Stimulated activated CD4-positive, alpha-beta T cell treated with anti-CD3 and anti-CD28 coated beads, TNF-alpha, amount 100 ng/mL, for 1 hour (primary cell): ENCODE results near the gene LYRM2.

Experiments used
- DNase-seq, 3 donors: peaks; one replicate each; pipeline ENCODE4 v3.0.0-alpha.2; 2020; ENCODE audit warnings: low read depth in 3 of 3, low spot score in 1 of 3

The LYRM2 gene

GRCh38 chr6:89638320-89639195 is at the start of gene LYRM2:
Gene LYRM2 (minus strand): TSS chr6:89638747. CDS start chr6:89638716, 31 bp downstream.
- peak; percentile 66 to 84 (median 66) for DNase-seq

- DNase-seq = no peak
Measured at GRCh38 chr6:89688328-89688727, 49.8 kb upstream of the LYRM2 start.

DNA sequence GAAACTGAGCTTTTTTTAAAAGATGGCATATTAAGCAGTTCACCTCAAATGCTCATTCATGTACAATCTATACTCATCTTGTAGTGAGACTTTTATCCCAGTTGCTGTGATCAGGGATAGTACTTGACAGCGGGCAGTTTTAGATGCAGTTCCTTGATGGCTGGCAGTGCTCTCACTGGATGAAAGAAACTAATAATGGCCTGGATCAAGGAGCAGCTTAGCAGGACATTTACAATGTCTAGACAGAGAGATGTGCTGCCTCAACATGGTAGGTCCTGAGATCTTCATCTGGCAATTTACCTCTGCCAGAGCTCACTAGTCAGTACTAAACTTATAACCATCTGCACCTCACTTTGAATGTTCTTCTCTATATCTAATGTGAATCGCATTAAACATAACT is 46.8 kb upstream of the LYRM2 start:
- DNase-seq = no peak

- no peak for DNase-seq
Measured at GRCh38 chr6:89682991-89683390, 44.4 kb upstream of the LYRM2 start.

- DNase-seq = no peak
Measured at GRCh38 chr6:89681983-89682564, 43.5 kb upstream of the LYRM2 start.

- no peak for DNase-seq
Measured at GRCh38 chr6:89680551-89680950, 42.0 kb upstream of the LYRM2 start.

DNA sequence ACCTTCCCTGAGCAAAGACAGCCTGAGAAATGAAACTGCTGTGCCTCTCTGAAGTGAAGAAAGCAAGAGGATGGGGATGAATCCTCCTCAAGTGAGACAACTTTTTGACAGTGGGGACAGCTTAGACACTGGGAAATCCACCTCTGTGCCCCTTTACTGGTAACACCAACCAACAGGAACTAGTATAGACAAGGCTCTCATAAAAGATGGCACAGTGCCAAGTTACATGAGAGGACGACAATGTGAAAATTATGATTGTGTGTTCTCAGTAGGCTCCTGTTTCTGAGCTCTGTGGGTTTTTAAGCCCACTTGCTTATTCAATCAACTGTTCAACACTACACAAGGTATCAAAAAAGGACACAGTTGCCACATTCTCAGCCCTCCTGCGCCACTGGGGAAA is 41.6 kb upstream of the LYRM2 start:
- no peak for DNase-seq

DNA sequence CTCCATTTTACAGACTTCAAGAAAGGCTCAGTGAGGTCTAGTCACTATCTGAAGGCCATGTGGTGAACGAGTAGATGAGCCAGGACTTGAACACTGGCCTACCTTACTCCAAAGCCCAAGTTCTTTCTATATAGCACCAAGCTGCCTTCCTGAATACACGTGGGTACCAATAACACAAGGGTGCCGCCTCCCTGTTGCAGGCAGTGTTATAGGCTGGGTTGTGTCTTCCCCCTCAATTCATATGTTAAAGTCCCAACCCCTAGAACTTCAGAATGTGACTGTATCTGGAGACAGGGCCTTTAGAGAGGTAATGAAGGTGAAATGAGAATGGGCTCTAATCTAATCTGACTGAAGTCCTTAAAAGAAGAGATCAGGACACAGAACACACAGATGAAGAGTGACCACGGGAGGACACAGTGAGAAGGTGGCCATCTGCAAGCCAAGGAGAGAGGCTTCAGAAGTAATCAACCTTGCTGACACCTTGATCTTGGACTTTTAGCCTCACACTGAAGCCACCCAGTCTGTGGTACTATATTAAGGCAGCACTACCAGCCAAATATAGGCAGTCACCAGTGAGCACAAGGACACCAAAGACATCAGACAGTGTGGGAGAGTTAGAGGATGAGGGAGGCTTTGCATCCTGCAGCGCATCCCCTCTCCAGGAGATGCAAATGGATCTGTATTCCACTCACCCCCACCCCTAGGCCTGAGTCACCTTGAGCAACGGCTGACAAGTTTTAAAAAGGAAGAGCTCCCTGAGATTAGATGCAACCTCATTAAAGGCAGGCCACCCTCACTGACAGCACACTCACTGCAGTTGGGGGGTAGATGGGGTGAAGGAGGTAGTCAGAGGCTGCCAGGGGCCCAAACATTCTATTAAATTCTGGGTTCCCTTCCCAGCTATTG is 40.9 kb upstream of the LYRM2 start:
- DNase-seq = no peak

- no peak for DNase-seq
Measured at GRCh38 chr6:89678531-89678930, 40.0 kb upstream of the LYRM2 start.

DNA sequence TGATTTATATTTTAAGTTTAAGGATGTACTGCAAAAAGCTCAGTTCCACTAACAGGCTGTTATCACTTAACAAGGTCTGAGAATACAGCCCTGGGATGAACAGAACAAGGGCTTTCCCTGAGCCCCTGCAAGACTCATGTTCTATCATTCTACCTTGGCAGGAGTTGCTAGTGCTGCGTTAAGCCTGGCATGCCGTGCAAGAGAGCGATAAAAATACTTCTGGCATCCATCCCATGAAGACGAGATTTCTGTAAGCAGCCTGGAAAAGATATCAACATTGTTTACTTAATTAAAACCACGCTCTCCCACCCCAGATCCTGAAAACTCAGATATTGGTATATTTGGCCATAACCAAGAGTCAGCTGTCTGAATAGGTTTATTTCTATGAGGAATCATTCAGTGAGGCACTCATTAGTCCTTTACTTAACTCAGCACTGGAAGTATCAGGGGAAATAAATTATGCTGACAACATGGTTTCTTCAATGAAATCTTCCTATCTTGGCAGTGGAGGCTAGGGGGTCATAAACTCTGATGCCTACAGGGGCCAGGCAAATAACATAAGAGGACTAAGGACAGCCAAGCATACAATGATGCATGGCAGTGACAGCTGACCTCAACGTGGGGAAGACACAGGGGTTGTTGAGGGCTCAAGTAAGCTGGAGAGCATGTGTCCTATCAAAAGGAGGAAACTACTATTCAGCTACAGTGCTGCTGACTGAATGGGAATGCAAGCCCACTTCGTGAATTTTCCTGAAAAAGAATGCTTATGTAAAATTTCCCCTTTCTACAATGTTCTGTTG is 37.6 kb upstream of the LYRM2 start:
- no peak for DNase-seq

GRCh38 chr6:89670935-89671565 is 32.5 kb upstream of the LYRM2 start:
- no peak for DNase-seq

DNA sequence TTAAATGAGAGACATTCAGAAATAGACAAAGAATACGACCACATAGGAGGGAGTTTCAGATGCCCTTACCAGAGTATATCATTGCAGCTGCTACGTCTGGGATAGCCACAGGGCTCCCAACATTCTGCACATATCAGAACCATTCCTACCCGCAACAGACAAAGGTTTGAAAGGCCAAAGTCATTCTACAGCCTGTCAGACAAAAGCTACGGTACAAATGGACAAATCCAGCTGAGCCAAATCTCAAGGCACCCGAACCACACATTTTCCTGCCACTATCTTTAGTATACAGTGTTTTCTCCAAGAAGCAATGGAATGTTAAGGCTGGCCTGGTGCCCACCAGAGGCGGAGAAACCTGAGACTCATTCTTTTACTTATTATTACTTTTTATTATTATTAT is 30.5 kb upstream of the LYRM2 start:
- DNase-seq = no peak

- no peak for DNase-seq
Measured at GRCh38 chr6:89667872-89668556, 29.5 kb upstream of the LYRM2 start.

GRCh38 chr6:89662659-89663223 is 24.2 kb upstream of the LYRM2 start:
- no peak for DNase-seq

DNA sequence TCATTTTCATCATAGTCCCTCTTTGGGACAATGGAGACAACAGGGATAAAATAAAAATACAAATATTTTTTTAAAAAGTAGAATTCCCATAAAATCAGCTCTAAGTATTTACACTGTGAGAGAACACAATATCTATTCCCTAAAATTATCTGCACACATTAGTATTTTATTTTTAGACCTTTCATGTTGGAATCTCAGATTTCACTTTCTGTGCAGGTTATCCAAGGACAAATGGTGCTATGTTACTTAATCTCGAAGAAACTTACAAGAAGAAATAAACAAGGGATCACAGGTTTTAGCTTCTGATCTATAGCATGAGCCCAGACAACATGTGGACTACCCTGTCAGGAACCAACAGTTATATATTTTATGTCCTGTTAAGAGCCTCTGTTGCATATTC is 23.0 kb upstream of the LYRM2 start:
- no peak for DNase-seq

DNA sequence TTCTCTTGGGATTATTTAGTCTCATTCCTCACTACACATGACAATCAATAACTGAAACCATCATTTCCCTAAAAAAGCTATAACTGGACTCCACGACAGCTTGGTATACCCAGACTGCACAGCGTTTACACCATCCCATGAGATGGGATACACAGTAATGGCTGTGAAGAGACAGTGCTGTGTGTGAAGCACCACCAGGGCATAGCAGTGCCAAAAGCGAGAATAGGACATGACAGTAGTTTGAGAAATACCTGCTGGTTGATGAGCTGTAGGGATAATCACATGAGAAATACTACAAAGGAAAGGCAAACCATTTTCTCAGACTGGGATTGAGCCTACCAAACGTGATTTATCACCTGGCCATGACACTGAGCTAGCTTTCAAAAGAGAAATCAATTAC is 22.4 kb upstream of the LYRM2 start:
- DNase-seq = no peak

GRCh38 chr6:89657445-89658158 is 19.1 kb upstream of the LYRM2 start:
- DNase-seq = no peak

DNA sequence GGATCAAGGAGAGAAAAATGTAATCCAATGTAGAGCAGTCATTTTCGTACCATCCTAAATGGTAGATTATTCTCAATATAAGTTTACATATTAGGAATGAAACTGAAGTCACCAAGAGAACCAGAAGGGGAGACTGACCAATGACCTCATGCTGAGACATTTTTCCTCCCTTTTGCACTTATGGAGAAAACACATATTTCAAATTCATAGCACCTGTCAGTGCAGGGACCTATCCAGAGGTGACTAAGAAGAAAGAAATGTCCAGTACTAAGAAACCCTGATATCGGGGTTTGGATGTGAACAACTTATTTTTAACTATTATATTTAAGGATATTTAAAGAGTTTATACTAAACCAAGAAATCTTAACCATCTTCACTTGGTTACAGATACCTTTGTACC is 16.6 kb upstream of the LYRM2 start:
- DNase-seq = no peak

- DNase-seq = no peak
Measured at GRCh38 chr6:89650579-89650978, 12.0 kb upstream of the LYRM2 start.
